HT-29 (cell line): ENCODE results near the gene AK4. TPM values are rescaled to one million over a fixed set of nuclear protein-coding genes. Genes with fewer than 3 reads are reported as not detected.
A peak's percentile ranks its signal among the peaks of the same experiment; 100 is the strongest.

Experiments used
- DNase-seq: peaks from one replicate; pipeline ENCODE4 v3.0.0-alpha.2; 2015; ENCODE audit warnings: low spot score
- total RNA-seq: library from RNA; depleted of rRNA; stranded (reverse); fragments of >200 nt; shearing (Covaris generic); gene quantifications from 2 replicates; pipeline ENCODE4 v1.2.3, GENCODE V29; 2014

AK4 gene
- total RNA-seq, 1 experiment from 2014 or later, result 35.0 TPM

DNA sequence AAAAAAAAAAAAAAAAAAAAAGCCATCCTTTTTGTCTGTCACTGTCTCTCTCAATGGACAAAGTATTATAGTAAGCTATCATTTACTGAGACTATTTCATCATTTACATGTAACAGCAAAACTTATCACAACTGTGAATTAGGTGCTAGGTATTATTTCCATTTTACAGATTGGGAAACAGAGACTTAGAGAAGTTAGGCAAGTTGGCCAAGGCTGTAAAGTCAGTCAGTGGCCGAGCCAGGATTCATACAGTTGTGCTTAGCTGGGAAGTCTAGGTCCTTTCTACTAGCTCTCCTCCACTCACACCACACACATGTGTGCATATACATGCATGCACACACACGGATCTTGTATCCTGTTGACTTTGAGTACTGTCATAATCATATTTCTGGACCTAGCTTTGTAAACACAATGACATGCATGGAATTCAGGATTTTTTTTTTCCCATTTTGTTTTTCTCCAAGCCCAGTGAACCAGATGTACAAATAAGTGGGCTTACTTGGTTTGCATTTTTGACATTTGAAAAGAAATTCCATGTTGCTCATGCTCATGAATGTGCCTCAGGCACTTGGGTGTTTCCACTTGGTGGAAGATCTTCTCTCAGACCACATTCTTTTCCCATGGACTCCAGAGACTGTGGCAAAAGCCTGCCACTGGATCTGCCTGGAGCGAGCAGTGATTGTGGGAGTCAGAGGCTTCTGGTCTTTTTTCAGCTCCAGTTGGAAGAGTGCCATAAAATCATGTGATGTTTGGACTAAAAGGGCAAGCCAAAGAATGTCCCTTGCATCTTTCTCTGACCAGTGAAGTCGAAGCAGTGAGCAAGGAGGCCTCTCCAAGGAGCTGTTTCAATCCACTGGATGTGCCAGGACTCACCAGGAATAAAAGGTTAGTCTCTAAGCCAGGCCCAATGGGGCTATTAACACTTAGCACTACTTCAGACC is 99.7 kb downstream of the AK4 start:
- DNase-seq, result no peak

DNA sequence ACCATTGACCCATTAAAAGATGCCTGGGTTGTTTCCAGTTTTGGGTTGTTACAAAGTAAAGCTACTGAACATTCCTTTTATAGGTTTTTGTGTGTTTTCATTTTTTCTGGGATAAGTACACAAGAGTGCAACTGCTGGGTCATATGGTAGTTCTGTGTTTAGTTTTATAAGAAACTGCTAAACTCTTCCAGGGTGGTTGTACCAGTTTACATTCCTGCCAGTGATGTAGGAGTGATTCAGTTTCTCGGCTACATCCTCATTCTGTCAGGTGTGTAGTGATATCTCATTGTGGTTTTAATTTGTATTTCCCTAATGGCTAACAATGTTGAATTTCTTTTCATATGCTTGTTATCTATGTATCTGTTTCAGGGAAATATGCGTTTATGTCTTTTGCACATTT is 102.8 kb downstream of the AK4 start:
- no peak for DNase-seq

DNA sequence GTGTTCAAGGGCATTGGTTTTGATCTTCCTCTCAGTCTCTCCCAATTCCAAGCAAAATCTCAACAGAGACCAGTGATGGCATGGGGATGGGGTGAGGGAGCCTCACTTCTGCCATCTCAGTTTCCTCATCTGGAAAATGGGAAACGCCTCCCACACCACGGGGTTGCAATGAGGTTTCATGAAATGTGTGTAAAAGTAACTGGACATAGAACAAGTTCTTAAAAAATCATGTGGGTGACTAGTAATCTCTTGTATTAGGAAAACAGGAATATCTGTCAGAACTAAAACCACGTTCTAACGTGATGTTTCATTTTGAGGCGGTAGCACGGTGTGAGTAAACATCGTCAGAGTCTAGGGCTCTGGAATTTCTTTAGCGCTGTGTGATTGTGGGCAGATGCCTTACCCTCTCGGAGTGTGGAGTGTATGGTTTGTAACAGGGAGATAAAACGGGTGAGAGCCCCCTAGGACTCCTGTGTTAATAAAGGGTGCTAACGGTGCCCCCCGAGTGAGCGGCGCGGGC is 105.9 kb downstream of the AK4 start:
- DNase-seq, result no peak

DNA sequence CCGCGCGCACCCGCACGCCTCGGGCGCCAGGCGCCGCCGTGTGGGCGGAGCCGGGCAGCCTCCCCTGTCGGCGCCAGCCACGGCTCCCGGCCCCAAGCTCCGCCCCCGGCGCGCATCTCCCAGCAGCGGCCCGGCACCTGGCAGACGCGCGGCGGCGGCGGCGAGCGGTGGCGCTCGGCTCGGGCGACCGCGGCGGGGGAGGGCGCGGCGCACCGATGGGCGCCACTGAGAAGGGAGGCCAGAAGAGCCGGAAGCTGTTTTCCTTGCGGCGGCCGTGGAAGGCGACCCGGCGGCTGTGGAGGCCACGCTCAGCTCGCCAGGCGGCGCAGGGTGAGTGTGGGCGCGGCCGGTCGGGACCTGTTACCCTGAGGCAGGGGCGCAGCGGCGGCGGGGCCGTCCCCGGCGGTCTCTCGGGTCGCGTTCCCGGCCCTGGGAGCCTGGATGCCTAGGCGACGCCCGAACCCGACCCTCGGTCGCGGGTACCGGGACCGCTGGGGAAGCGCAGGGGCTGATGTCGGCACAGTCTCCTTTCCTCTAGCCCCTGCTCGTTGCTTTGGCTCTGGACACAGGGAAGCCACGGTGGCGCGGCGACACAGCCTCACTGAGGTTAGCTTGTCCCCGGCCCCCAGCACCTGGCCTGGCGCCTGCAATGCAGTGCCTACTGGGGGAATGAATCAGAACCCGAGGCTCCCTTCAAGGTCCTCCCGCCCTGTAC is 106.5 kb downstream of the AK4 start:
- DNase-seq, result peak; percentile 68

DNA sequence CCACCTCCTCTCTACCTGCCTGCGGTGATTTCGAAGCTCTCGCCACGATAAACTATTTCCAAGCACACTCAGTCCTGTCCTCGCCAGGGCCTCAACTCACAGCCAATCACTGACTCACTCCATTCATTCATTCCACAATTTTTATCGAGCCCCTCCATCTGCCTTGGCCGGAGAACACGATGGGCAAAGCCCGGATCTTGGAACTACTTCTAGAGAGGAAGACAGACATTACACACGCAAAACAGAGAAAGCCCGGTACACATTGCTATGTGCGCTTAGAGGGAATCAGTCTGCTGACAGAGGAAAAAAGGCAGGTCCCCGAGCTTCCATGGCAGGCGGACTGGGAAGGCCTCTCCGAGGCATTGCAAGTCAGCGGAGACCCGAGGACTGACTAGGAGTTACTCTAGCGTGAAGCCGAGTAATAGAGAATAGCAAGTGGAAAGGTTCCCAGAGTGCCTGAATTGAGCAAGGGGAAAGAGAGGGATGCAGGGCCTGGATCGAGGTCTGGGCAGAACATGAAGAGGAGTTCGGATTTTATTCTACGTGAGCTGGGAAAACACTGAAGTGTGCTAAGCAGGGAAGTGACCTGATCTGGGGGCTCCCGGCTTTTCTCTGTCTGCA is 107.1 kb downstream of the AK4 start:
- DNase-seq, result no peak

DNA sequence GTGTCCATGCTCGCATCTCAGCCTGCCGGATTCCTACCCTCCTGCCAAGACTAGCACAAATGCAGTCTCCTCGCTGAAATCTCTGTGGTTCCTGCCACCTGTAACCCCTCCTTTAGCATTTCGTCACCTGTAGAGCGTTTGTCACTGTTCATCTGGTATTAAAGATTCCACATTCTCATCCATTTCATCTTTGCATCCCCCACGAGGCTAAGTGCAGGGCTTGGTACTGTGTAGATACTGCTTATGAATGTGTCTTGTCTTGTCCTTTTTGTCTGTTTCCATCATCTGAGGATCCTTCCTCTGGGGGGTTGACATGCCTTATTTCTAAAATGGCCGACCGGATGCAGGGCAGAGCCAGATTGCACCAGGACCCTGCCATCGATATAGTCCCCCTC is 107.7 kb downstream of the AK4 start:
- DNase-seq, result no peak

DNA sequence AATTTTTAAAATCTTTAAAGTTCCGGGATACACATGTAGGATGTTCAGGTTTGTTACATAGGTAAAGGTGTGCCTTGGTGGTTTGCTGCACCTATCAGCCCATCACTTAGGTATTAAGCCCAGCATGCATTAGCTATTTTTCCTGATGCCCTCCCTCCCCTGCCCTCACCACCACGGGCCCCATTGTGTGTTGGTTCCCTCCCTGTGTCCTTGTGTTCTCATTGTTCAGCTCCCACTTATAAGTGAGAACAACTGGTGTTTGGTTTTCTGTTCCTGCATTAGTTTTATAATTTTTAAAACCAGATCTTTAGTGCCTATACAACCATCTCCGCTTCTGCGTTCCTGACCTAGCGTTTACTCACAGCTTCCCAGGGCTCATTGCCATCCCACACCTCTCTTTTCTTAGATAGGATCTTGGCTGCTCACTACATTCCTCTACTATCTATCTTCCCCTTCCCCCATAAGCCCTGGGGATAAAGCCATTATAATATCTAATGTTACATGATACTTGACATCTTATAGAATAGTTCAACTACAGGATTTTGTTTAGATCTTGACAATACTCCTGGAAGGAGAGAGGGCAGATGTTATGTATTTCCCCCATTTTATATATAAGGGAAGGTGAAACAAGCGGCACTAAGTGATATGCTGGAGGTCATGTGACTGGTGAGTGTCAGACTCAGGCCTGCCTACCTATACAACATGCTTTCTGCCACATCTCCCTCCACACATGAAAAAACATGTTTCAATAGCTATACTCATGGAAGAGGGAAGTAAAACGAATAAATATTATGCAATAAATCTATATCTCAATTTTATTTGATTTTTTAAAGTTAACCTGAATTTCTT is 109.1 kb downstream of the AK4 start:
- DNase-seq, result no peak

DNA sequence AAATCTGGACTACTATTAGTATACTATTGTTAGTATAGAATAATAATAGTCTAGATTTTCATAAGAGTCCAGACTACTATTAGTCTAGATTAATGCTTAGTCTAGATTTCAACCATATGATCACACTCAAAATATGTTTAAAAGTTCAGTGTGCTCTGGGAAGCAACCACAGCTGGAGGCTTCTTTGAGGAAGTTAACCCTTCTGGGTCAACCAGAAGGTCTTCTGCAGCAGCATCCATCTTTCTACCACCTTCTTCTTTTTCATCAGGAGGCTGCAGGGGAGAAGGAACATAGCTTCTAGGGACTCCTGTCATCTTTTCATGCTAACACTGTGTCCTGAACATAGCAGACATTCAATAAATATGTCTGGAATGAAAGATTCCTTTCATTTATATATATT is 110.1 kb downstream of the AK4 start:
- no peak for DNase-seq

DNA sequence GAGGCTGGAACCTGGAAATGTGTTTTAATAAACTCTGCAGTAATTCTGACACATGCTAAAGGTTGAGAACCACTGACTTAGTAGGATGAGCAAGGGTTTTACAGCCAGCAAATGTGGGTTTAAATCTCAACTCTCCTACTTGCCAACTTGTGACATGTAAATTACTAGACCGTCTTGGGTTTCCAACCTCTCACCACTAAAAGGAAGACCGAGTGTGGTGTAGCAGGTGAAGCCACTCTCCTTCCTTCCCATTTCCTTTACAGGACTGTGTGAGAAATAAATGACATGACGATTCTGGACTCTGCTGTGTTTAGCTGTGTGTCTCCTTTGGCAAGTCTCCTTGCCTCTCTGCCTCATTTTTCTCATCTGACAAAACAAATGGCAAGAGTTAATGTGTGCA is 111.8 kb downstream of the AK4 start:
- DNase-seq, result no peak

DNA sequence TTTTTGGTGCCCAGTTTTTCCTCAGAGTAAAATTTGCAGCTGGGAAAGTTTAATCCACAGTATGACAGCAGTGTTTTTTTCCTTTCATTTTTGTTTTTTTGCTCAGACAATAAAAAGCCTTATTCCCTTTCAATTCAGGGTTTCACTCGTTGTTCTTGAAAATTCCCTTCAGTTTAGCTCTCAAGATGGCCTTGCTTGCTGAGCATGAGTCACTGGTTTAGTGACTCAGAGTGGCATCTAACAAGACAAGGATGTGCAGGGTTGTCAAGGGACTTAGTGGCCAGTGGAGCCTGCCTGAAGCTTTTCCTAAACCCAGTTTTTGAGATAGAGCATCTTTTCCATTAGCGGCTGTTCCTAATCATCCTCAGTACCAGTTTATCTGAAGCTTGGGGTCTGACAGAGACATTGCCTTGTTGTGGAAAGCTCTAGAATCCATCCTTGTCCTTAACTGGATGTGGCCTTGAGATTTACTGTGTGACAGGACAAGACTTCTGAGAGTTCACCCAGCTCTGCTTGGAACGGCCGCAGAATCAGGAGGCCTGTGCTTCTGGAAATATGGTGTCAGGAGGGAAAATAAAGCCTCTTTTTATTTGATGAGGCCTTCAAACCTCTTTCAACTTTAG is 113.0 kb downstream of the AK4 start:
- no peak for DNase-seq

DNA sequence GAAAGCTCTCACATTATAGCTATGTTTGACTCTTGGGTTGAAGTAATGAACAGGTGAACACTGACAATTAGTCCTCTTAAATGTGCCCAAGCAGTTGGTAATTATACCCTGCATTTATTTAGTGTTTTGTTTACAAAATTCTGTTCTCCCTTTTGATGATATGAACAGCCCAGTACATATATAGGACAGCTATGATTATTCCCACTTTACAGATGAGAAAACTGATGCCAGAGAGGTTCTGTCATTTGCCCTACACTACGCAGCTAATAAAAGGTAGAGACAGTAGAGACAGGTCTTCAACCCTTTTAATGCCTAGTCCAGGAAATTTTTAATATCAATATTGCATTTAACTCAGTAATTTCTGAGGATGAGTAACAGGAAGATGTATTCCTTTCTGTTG is 115.3 kb downstream of the AK4 start:
- DNase-seq, result no peak

DNA sequence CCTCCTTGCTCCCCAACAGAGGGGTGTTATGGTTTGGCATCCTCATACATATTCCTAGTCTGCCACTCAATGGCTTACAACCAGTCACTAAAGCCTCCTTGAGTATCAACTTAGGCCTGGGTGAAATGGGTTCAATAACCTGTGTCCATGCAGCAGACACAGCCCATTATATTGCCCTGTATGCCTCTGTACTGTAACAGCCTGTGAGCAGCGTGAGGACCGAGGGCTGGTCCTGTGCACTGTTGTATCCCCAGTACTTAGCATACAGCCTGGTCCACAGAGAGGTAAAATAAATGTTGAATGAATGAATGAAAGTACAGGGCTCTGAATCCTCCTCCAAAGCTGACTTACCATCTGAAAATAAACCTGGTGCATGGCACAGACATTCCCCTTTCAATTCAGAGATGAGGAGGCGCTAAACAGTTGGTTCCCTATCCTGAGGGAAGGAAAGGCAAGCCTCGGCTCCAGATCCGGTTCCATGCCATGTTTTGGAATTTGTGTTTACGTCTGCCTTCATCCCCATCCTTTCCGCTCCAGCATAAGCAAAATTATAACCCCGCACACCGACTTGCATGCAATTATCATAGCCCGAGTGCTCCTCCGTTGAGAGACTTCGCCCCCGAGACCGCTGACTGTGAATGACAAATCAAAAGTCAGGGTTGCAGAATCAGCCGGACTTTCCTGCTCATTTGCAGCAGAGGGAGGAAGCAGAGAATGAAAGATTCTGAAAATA is 116.4 kb downstream of the AK4 start:
- DNase-seq, result no peak

DNA sequence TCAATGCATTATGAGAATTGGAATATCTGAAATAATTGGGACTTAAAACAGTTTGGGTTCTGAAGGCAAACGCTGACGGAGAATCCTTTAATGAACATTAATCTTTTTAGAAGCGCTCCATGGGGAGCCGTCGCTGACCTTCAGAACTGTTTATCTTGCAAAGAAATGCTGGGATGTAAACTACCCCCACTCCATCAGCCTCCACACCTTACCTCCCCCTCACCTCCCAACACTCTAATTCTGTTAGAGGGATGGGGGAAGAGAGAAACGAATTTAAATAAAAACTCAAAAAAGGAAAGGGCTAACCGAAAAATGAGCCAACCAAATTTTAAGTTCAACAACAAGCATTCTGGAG is 117.3 kb downstream of the AK4 start:
- no peak for DNase-seq

DNA sequence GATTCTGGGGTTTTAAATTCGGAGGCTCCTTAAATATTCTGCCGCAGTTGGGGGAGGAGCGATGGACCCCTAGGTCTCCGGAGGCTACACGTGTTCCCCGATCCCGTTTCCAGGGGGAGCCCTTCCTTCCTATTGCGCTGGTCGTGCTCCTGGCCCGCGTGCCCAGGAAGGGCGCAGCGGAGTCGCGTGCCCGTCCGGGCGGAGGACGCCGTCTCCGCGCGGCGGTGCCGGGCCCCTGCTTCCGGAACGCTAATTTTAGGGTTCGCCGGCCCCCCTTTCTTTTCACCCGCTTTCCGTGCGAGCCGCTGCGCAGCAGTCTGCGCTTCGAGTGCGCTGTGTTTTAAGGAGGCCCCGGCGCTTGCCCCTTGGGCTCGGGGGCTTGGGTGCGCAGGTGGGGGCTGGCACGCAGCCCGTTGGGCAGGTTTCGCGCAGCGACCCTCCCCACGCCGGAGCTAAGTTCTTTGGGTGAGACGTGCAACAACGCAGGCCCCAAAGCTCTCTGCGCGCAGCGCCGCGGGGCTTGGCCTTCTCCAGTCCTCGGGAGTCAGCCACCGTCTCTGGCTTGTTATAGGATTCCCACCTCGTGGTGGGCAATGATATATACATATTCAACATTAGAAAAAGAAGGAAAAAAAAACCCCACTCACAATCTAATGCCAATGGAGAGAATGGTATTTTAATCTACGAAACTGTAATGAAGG is 117.8 kb downstream of the AK4 start:
- no peak for DNase-seq

DNA sequence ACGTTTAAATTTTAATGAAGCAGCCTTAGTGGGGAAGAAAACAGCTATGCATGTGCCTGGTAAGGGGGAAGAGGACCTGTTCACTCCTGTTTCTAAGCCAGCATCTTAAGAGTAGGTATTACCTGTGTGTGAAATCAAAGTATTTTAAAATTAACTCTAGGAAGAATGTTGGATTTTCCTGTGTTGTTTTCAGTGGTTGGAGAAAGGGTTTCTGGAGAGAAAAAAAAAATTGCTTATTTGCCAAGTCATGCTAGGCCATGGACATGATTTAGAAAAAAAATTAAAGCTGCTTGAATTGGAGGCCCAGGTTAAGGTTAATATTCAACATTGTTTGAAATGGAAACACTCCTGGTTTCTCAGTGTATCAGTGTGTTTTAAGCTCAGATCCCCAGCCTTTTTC is 118.5 kb downstream of the AK4 start:
- DNase-seq, result no peak

DNA sequence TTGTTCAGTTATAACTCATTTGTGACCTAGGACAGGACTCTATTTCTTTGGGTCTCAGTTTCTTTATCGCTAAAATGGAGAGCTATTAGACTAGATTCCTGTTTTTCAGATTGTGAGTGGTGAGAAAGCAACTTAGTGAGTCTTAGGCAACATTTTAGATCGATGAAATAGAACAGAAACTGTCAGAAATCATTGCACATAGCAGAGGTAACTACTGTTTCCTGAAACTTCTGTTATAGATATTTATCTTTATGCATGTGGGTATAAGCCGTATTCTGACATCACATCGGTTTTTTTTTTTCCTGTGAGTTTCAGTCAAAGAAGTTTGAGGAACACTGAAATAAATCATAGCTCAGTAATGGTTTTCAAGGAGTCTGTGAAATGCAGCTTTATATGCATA is 119.3 kb downstream of the AK4 start:
- DNase-seq, result no peak

DNA sequence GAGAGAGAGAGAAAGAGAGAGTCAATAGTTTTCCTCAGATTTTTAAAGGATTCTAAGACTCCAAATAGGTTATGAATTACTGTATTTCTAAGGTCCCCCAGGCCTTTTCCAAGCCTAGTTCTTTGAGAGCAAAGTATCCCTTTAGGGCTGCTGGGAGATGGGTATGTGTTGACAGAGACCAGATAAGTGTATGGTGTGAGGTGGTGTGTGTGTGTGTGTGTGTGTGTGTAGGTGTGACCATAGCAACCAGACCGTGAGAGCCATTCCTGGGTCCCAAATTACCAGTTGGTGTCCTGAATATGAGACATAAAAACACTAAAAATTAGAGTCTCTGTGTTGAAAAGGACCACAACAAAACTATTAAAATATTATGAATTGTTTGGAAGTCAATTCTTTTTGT is 119.7 kb downstream of the AK4 start:
- no peak for DNase-seq

DNA sequence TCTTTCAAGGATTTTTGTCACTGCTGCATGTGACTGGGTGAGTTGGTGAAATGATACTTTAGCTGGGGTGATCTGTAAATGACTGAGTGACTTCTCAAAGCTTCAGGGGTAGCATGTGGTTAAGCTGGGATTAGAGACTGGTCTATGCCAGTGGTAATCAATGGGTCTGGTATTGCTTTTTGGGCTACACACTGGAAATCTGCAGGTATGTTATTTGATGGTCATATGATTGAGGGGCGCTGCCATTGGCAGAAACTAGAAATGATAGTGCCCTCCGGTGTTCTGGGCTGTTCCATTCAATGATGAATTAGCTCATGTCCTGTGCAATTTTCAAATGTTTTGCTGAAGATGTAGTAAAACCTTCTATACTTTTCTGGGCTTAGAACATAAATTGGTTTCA is 121.6 kb downstream of the AK4 start:
- no peak for DNase-seq

DNA sequence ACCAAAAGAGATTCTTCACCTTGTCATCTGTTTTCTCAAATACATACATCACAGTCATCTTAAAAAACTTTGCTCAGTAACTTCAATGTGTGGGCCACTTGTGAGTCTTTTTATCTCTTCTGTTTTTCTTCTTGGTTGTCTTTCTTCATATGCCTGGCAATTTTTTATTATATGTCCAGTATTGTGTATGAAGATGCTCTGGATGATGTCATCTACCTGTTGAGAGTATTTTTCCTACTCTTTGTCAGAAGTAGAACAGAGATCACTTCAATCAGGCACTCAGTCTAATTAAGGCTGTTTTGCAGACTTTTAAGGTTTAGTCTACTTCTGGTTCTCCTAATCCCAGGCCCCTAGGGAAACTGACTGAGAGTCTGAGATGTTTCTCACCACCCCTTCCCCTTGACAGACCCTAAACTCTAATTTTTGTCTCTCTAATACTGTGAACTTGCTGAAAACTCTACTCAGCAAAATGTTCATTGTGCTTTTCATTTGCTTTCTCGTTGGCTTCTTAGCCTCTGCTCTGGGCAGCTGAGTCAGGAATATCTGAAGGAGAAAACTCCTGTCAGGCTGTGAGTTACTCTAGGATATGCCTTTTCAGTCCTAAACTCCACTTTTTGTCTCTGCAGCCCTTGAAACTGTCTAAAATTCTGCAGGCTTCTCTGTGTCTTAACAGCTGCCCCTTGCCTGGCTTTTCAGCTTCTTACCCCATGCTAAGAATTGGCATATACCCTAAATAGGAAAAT is 128.4 kb downstream of the AK4 start:
- DNase-seq, result no peak
